ENCODE measurements around the gene SSPN. TPM values are rescaled to one million over a fixed set of nuclear protein-coding genes. Genes with fewer than 3 reads are reported as not detected.

The SSPN gene
- total RNA-seq, 4 donors from 2014 or later = 31.5 to 76.7 (median 45.0) TPM

DNA sequence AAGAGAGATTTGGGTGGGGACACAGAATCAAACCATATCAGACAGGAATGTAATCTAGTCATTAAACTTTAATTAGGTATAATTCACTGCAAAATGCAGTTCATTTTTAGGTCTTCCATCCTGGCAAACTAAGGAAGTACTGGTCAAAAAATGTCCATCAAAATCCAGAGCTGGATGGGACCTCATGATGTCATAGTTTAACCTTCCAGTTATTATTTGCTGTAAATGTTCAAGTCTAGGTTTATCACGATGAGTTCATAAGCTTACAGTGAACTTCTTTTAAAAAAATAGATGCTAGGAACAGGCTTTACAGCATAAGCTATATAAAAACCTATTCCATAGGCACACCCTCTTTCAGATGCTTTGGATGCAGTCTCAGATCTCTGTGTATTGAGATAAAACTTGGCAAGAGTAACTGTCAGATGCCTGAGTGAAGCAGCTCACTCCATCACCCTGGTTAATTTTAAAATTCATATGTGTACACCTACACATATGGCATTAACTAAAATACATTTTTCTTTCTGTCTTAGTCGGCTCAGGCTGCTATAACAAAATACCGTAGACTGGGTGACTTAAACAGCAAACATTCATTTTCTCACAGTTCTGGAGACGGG lies 7.9 kb downstream of the SSPN start:
- intact Hi-C loops (cut with DNase I; ENCODE audit: low total_unique reads) = no loop called here
- no peak for DNase-seq
- TF ChIP-seq, protein P1, sequence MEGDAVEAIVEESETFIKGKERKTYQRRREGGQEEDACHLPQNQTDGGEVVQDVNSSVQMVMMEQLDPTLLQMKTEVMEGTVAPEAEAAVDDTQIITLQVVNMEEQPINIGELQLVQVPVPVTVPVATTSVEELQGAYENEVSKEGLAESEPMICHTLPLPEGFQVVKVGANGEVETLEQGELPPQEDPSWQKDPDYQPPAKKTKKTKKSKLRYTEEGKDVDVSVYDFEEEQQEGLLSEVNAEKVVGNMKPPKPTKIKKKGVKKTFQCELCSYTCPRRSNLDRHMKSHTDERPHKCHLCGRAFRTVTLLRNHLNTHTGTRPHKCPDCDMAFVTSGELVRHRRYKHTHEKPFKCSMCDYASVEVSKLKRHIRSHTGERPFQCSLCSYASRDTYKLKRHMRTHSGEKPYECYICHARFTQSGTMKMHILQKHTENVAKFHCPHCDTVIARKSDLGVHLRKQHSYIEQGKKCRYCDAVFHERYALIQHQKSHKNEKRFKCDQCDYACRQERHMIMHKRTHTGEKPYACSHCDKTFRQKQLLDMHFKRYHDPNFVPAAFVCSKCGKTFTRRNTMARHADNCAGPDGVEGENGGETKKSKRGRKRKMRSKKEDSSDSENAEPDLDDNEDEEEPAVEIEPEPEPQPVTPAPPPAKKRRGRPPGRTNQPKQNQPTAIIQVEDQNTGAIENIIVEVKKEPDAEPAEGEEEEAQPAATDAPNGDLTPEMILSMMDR (IDR thresholded peaks at IDR 0.05) = no peak
- TF ChIP-seq POLR2A (IDR thresholded peaks at IDR 0.05) = no peak
- no peaks in the 10 kb centered on the region for H3K9me3 ChIP-seq
- no peak overlapping the region for H3K4me3 ChIP-seq
- no peaks in the 10 kb centered on the region for H3K36me3 ChIP-seq
- no peak overlapping the region for H3K27ac ChIP-seq
- H3K27me3 ChIP-seq = no peaks in the 10 kb centered on the region
- no peaks in the 10 kb centered on the region for H3K4me1 ChIP-seq

DNA sequence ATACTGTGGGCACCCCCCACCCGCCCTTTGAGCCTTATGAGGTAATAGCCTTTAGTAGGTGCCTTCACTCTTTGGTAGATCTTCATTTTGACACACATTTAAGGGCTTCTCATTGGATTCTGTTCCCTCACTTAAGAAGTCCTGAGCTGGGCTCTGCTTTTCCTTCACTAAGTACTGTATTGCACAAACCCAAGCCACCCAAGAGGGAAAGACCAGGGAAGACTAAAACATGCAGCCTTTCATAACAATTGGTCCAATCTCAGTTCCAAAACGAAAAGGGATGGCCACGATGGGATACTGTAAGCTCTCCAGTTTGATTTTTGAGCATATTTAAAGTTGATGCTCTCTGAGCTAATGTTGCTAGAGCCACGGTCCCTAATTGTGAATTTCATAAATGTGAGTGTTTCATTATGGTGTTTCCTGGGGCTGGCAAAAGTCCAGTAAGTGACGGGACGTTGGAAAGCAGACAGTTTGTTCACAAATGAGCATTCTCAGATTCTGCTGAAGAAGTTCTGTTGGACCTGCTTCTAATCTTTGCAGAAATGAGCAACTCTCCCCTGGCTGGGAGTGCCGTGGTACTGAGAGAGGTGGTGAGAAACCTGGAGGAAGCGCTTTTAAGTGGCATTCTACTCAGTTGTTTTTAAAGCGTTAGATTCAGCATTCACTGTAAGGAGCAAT lies 9.4 kb downstream of the SSPN start:
- Histone ChIP-seq H3K9me3 (no peaks in the 10 kb centered on the region), H3K27ac (no peak overlapping the region), H3K36me3 (no peaks in the 10 kb centered on the region), H3K4me3 (no peak overlapping the region), H3K4me1 (no peaks in the 10 kb centered on the region), H3K27me3 (no peaks in the 10 kb centered on the region)
- TF ChIP-seq POLR2A (IDR thresholded peaks at IDR 0.05) = no peak
- TF ChIP-seq, protein P1 (IDR thresholded peaks at IDR 0.05) = no peak
- DNase-seq = peak; percentile 40 to 47
- intact Hi-C loops (cut with DNase I; ENCODE audit: low total_unique reads) = no loop called here

DNA sequence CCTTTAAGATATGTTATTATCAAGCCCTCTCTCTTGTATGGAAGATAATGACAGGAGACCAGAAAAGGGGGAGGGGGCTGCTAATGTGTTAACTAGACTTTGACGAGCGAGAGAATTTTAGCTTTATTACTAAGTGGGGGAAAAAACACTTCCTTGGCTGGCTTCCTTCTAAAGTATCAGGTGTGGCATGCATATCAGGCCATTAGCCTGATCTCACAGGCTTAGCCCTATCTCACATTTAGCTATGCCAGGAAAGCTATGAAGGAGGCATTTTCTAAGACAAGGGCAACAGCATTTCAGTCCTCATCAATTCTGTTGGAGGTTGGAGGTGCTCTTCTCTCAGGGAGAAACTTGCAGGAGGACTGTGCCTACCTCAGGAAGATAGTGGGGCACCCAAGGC lies 9.9 kb downstream of the SSPN start:
- no peak for DNase-seq
- no peaks in the 10 kb centered on the region for H3K36me3 ChIP-seq
- no peaks in the 10 kb centered on the region for H3K4me1 ChIP-seq
- no peak overlapping the region for H3K4me3 ChIP-seq
- intact Hi-C loops (cut with DNase I; ENCODE audit: low total_unique reads) = no loop called here
- TF ChIP-seq POLR2A (IDR thresholded peaks at IDR 0.05) = no peak
- TF ChIP-seq, protein P1 (IDR thresholded peaks at IDR 0.05) = no peak
- no peaks in the 10 kb centered on the region for H3K9me3 ChIP-seq
- H3K27ac ChIP-seq = no peak overlapping the region
- no peaks in the 10 kb centered on the region for H3K27me3 ChIP-seq

DNA sequence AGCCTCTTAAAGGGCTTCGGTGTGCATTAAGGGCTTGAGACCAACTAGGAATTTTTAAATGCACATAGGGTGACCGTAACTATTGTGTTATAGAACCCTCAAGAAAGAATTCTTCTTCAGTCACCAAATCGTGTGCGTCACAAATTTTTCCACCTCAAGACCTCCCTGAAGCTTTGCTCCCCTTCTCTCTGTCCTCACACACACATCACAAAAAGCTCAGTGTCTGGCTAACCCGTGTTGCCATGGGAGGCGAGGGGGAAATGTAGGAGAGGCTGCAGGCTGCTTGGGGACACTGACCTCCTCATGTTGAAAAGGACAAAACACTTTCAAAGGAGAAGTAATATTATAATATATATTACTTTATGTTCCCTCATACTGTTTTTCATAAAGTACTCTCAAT lies 10.6 kb downstream of the SSPN start:
- peaks cover 0 to 4% of the 10 kb centered on the region in 2 donors for H3K4me1 ChIP-seq
- H3K27me3 ChIP-seq = no peaks in the 10 kb centered on the region
- H3K9me3 ChIP-seq = no peaks in the 10 kb centered on the region
- H3K27ac ChIP-seq = no peak overlapping the region
- H3K4me3 ChIP-seq = no peak overlapping the region
- intact Hi-C loops (cut with DNase I; ENCODE audit: low total_unique reads) = no loop called here
- TF ChIP-seq, protein P1 (IDR thresholded peaks at IDR 0.05) = no peak
- no peak for TF ChIP-seq POLR2A (IDR thresholded peaks at IDR 0.05)
- H3K36me3 ChIP-seq = no peaks in the 10 kb centered on the region
- DNase-seq = no peak

DNA sequence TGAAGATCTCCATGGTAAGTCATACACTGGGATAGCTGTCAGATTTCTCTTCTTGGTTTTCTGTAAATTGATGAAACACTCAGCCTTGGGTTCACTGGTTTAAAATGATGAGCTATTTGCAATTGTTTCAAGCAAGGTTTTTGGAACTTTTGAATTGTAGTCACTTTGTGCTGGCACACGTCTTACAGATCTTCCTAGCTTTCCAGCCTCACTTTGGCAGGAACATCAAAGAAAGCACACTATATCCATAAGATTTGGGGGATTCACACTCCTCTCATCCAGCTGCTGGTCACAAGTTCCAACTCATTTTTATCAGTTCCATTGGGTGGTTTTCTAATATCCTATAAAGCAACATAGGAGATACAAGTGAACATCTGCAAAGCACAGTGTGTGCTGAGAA lies 16.0 kb downstream of the SSPN start:
- no peak for TF ChIP-seq POLR2A (IDR thresholded peaks at IDR 0.05)
- TF ChIP-seq, protein P1 (IDR thresholded peaks at IDR 0.05) = no peak
- Histone ChIP-seq H3K27ac (no peak overlapping the region), H3K4me3 (no peak overlapping the region), H3K27me3 (no peaks in the 10 kb centered on the region), H3K36me3 (no peaks in the 10 kb centered on the region), H3K4me1 (peaks cover 0 to 4% of the 10 kb centered on the region in 2 donors), H3K9me3 (peaks cover 0 to 4% of the 10 kb centered on the region in 2 donors)
- intact Hi-C loops (cut with DNase I; ENCODE audit: low total_unique reads) = no loop called here
- DNase-seq = no peak
